Gastroesophageal sphincter (tissue), 4 donors: Measurements from ENCODE around the gene HCAR2. TPM values are rescaled to one million over a fixed set of nuclear protein-coding genes. Genes with fewer than 3 reads are reported as not detected.

ENCODE experiments used
- ATAC-seq: fragments of 150-250 bp; one replicate; pipeline ENCODE4 v1.9.1; 2016; ENCODE audit warnings: mild to moderate bottlenecking, moderate library complexity
- H3K27ac ChIP-seq, 4 donors: fragments of 200-600 bp; sonication (generic) in 3 of 4; 1 replicate in 3 of 4; 2 replicates in 1 of 4; pipeline ENCODE4 v1.5.1; 2016 to 2019
- H3K27me3 ChIP-seq: fragments of 200-600 bp; sonication (generic); one replicate; pipeline ENCODE4 v1.5.1; 2019
- H3K36me3 ChIP-seq, 2 donors: fragments of 200-600 bp; sonication (generic); one replicate each; pipeline ENCODE4 v1.5.1; 2019; ENCODE audit warnings: control low read depth in 1 of 2
- H3K4me1 ChIP-seq, 3 donors: fragments of 200-600 bp; sonication (generic); 1 replicate in 2 of 3; 2 replicates in 1 of 3; pipeline ENCODE4 v1.5.1; 2016 to 2019; ENCODE audit warnings: control low read depth in 2 of 3
- H3K4me3 ChIP-seq, 2 donors: fragments of 200-600 bp; sonication (generic); one replicate each; pipeline ENCODE4 v1.5.1; 2019; ENCODE audit warnings: mild to moderate bottlenecking in 1 of 2, moderate library complexity in 1 of 2
- H3K9me3 ChIP-seq, 3 donors: fragments of 200-600 bp; sonication (generic); one replicate each; pipeline ENCODE4 v1.5.1; 2017 to 2019; ENCODE audit warnings: control low read depth in 2 of 3
- EP300 ChIP-seq: sonication (generic); formaldehyde crosslinking; IDR thresholded peaks from one replicate; pipeline ENCODE4 v1.6.1; 2017; ENCODE audit warnings: antibody characterized with exemption, mild to moderate bottlenecking
- POLR2A ChIP-seq, 2 donors: fragments of 450-650 bp; IDR thresholded peaks; one replicate each; pipeline ENCODE4 v1.6.1; 2017; ENCODE audit warnings: antibody characterized with exemption in 2 of 2, mild to moderate bottlenecking in 2 of 2, moderate library complexity in 1 of 2
- POLR2AphosphoS5 ChIP-seq: sonication (generic); formaldehyde crosslinking; IDR thresholded peaks from one replicate; pipeline ENCODE4 v1.6.1; 2017; ENCODE audit warnings: antibody characterized with exemption
- WGBS, 2 donors: methylation state at CpG; one replicate each; pipeline ENCODE4 v1.1.5; 2018; ENCODE audit warnings: low coverage in 1 of 2; 5-methylcytosine and 5-hydroxymethylcytosine counted together
- total RNA-seq, 4 donors: library from RNA; depleted of rRNA; stranded (reverse); fragments of >200 nt; gene quantifications; one replicate each; pipeline ENCODE4 v1.1.0, GENCODE V29; 2016
- TF ChIP-seq, protein P1 (sequence below), 4 experiments: fragments of 200-600 bp in 2 of 4; fragments of 450-650 bp in 2 of 4; sonication (generic) in 1 of 4; IDR thresholded peaks; one replicate each; pipeline ENCODE4 v1.5.1; 2017 to 2019; ENCODE audit warnings: antibody characterized with exemption in 4 of 4, mild to moderate bottlenecking in 2 of 4, moderate library complexity in 2 of 4

The HCAR2 gene
- total RNA-seq, 4 donors from 2014 or later: 0.54 to 3.4 TPM; not detected in 2

DNA sequence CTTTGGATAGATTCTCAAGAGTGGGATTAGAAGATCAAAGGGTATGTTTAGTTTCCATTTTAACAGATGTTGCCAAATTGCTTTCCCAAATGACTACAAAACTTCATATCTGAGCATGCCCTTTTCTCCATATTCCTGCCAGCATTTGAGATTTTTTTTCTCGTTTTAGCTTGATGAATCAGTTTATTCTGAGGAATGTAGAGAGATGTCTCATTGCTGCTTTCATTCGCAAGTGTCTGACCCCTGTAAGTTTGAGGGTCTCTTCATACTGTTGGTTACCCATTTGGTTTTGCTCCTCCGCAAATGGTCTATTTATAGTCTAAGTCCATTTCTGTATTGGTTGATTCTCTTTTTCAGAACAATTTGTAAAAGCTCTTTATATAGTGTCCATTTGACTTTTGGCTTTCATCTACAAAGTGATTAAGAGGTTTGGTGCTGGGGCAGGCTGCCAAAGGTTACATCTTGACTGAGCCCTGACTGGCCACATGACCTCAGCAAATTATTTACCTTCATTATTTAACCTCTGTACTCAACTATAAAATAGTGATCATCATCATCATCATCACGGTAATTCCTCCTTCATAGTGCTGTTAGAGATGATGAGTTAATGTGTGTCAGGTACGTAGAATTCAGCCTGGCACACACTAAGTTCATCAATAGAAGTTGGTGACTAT, 33.6 kb downstream of the HCAR2 start:
- TF ChIP-seq POLR2AphosphoS5 (no peak), POLR2A (IDR thresholded peaks at IDR 0.05) (no peak), EP300 (no peak)
- TF ChIP-seq, protein P1, sequence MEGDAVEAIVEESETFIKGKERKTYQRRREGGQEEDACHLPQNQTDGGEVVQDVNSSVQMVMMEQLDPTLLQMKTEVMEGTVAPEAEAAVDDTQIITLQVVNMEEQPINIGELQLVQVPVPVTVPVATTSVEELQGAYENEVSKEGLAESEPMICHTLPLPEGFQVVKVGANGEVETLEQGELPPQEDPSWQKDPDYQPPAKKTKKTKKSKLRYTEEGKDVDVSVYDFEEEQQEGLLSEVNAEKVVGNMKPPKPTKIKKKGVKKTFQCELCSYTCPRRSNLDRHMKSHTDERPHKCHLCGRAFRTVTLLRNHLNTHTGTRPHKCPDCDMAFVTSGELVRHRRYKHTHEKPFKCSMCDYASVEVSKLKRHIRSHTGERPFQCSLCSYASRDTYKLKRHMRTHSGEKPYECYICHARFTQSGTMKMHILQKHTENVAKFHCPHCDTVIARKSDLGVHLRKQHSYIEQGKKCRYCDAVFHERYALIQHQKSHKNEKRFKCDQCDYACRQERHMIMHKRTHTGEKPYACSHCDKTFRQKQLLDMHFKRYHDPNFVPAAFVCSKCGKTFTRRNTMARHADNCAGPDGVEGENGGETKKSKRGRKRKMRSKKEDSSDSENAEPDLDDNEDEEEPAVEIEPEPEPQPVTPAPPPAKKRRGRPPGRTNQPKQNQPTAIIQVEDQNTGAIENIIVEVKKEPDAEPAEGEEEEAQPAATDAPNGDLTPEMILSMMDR (IDR thresholded peaks at IDR 0.05): no peak
- Histone ChIP-seq H3K27me3 (peaks cover 4% of the 10 kb centered on the region), H3K27ac (no peak overlapping the region), H3K4me3 (no peak overlapping the region), H3K9me3 (no peaks in the 10 kb centered on the region), H3K36me3 (no peaks in the 10 kb centered on the region), H3K4me1 (no peaks in the 10 kb centered on the region)
- no peak for ATAC-seq
- 60 to 65% methylated on average over 5 of the region's 5 CpGs for WGBS, 2 donors

DNA sequence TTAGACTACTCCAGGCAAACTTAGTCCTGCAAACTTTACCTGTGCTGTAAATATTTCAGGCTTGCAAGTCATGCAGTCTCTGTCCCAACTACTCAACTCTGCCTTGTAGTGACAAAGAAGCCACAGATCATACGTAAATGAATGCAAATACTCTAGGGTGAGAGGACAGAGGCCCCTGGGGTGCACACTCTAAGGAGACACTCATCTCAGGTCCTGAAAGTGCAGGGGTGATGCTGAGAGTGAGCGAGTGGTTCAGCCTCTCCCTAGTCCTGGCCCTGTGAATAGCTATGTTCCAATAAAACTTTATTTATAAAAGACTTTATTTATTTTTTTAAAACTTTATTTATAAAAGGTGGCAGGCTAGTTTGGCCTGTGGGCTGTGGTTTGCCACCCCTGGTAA, 34.9 kb downstream of the HCAR2 start:
- no peaks in the 10 kb centered on the region for H3K9me3 ChIP-seq
- WGBS, 2 donors: 68 to 84% methylated on average over 2 of the region's 2 CpGs
- no peaks in the 10 kb centered on the region for H3K36me3 ChIP-seq
- no peak overlapping the region for H3K27ac ChIP-seq
- H3K4me3 ChIP-seq: no peak overlapping the region
- no peak for TF ChIP-seq POLR2A (IDR thresholded peaks at IDR 0.05)
- no peak for TF ChIP-seq EP300
- TF ChIP-seq POLR2AphosphoS5: no peak
- TF ChIP-seq, protein P1 (IDR thresholded peaks at IDR 0.05): no peak
- no peaks in the 10 kb centered on the region for H3K27me3 ChIP-seq
- no peak for ATAC-seq
- H3K4me1 ChIP-seq: no peaks in the 10 kb centered on the region

DNA sequence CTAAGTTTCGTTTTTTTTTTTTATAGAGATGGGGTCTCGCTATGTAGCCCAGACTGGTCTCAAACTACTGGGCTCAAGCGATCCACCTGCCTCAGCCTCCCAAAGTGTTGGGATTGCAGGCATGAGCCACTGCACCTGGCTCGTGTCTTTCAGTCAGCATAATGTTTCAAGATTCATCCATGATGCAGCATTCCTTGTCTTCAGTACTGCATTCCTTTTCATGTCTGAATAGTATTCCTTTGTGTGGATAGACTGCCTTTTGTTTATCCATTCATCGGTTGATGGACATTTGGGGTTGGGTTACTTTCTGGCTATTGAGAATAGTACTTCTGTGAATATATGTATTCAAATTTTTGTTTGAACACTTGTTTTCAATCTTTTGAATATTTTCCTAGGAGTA, 37.4 kb downstream of the HCAR2 start:
- no peak overlapping the region for H3K27ac ChIP-seq
- H3K36me3 ChIP-seq: no peaks in the 10 kb centered on the region
- H3K4me3 ChIP-seq: no peak overlapping the region
- H3K27me3 ChIP-seq: no peaks in the 10 kb centered on the region
- no peaks in the 10 kb centered on the region for H3K9me3 ChIP-seq
- 90 to 96% methylated on average over 4 to 5 of the region's 5 CpGs for WGBS, 2 donors
- no peak for ATAC-seq
- no peaks in the 10 kb centered on the region for H3K4me1 ChIP-seq
- TF ChIP-seq EP300: no peak
- TF ChIP-seq, protein P1 (IDR thresholded peaks at IDR 0.05): no peak
- no peak for TF ChIP-seq POLR2A (IDR thresholded peaks at IDR 0.05)
- TF ChIP-seq POLR2AphosphoS5: no peak

DNA sequence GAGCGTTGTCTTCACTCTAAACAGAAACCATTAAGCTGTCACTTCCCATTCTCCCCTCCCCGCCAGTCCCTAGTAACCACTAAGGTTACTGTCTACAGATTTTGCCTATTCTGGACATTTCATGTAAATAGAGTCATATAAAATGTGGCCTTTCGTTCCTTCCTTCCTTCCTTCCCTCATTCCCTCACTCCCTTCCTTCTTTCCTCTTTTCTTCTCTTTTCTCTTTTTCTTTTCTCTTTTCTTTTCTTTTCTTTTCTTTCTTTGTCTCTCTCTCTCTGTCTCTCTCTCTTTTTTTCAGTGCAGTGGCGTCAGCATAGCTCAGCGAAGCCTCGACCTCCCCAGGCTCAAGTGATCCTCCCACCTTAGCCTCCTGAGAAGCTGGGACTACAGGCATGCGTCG, 37.8 kb downstream of the HCAR2 start:
- Histone ChIP-seq H3K27ac (no peak overlapping the region), H3K4me1 (no peaks in the 10 kb centered on the region), H3K4me3 (no peak overlapping the region), H3K36me3 (no peaks in the 10 kb centered on the region), H3K9me3 (no peaks in the 10 kb centered on the region), H3K27me3 (no peaks in the 10 kb centered on the region)
- TF ChIP-seq POLR2A (IDR thresholded peaks at IDR 0.05) (no peak), POLR2AphosphoS5 (no peak), EP300 (no peak)
- TF ChIP-seq, protein P1 (IDR thresholded peaks at IDR 0.05): no peak
- ATAC-seq: no peak
- WGBS, 2 donors: 72% methylated on average over 3 to 8 of the region's 8 CpGs

DNA sequence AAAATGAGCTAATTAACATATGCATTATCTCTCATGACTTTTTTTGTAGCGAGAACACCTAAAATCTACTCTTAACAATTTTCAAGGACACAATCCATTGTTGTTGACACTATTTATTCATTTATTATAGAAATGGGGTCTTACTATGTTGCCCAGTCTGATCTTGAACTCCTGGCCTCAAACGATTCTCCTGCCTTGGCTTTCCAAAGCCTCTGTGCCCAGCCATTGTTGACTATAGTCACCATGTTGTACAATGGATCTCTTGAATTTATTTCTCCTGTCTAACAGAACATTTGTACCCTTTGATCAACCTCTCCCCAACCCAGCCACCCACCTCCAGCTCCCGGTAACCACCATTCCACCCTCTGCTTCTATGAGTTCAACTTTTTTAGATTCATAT, 41.2 kb downstream of the HCAR2 start:
- Histone ChIP-seq H3K4me1 (no peaks in the 10 kb centered on the region), H3K36me3 (no peaks in the 10 kb centered on the region), H3K27ac (no peak overlapping the region), H3K4me3 (no peak overlapping the region), H3K27me3 (no peaks in the 10 kb centered on the region), H3K9me3 (no peaks in the 10 kb centered on the region)
- TF ChIP-seq POLR2AphosphoS5 (no peak), POLR2A (IDR thresholded peaks at IDR 0.05) (no peak), EP300 (no peak)
- TF ChIP-seq, protein P1 (IDR thresholded peaks at IDR 0.05): no peak
- 92 to 98% methylated on average over 3 of the region's 3 CpGs for WGBS, 2 donors
- ATAC-seq: no peak
